Activated CD4-positive, alpha-beta memory T cell treated with anti-CD3 and anti-CD28 coated beads for 36 hours (primary cell): ENCODE data around the gene NR6A1. TPM values are rescaled to one million over a fixed set of nuclear protein-coding genes. Genes with fewer than 3 reads are reported as not detected.

ENCODE experiments used
- CTCF ChIA-PET: fragments of 350-600 bp; sonication (Branson Sonifier 250); formaldehyde crosslinking; loops from one replicate; lab custom pipeline; 2021; ENCODE audit warnings: antibody characterized with exemption, inconsistent platforms; lab: Charles Lee
- POLR2A ChIA-PET: fragments of 350-600 bp; sonication (Branson Sonifier 250); formaldehyde crosslinking; loops from one replicate; lab custom pipeline; 2021; ENCODE audit warnings: antibody characterized with exemption; lab: Charles Lee
- DNase-seq: peaks from one replicate; pipeline ENCODE4 v3.0.0-alpha.2; 2020
- H3K27ac Mint-ChIP-seq: one replicate; pipeline ENCODE4 v1.8.0; 2021; ENCODE audit warnings: mixed read lengths
- H3K27me3 Mint-ChIP-seq: one replicate; pipeline ENCODE4 v1.8.0; 2021; ENCODE audit warnings: mixed read lengths
- H3K36me3 Mint-ChIP-seq: one replicate; pipeline ENCODE4 v1.8.0; 2021; ENCODE audit warnings: mixed read lengths
- H3K4me1 Mint-ChIP-seq: one replicate; pipeline ENCODE4 v1.8.0; 2021; ENCODE audit warnings: low read depth, mixed read lengths
- H3K4me3 Mint-ChIP-seq: one replicate; pipeline ENCODE4 v1.8.0; 2021; ENCODE audit warnings: mild to moderate bottlenecking, mixed read lengths
- H3K9me3 Mint-ChIP-seq: one replicate; pipeline ENCODE4 v1.8.0; 2021; ENCODE audit warnings: mixed read lengths
- intact Hi-C: fragments of 100-400 bp; cut with micrococcal nuclease; formaldehyde crosslinking; loops from one replicate; pipeline ENCODE4 v1.15.1; 2023
- total RNA-seq, 2 experiments: library from RNA; stranded (reverse); gene quantifications; one replicate each; pipeline ENCODE4 v1.2.3, GENCODE V29; 2021

The NR6A1 gene
- total RNA-seq, 2 experiments from 2014 or later = 0.61 to 0.83 TPM

DNA sequence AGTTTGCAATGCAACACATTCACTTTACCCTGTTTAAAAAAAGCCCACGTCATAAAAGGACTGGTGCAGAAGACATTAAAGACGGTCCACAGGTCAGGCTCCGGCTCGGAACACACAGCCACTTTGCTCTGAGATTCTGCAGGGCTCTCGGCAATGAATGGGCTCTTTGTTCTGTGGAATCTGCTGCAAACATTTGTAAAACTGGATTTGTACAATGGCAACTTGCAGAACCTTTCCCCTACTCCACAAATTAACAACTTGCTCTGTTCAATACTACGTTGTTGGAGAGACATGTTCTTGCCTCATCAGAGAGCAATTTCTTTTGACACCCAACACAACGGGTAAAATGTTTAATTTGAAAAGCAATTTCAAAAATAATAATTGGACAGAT is 250.9 kb downstream of the NR6A1 start:
- H3K9me3 Mint-ChIP-seq = no peaks in the 10 kb centered on the region
- no peak overlapping the region for H3K27ac Mint-ChIP-seq
- H3K4me1 Mint-ChIP-seq = no peaks in the 10 kb centered on the region
- POLR2A ChIA-PET = no interaction called here
- intact Hi-C loops = no loop called here
- no peaks in the 10 kb centered on the region for H3K36me3 Mint-ChIP-seq
- no peak for DNase-seq
- peaks cover 13% of the 10 kb centered on the region for H3K27me3 Mint-ChIP-seq
- H3K4me3 Mint-ChIP-seq = no peak overlapping the region
- CTCF ChIA-PET = no interaction called here

GRCh38 chr9:124518116-124518515 is 253.0 kb downstream of the NR6A1 start:
- ChIA-PET POLR2A (no interaction called here), CTCF (interaction anchor here (0.6 kb wide), 1 partner anchor 18 kb away, joined by 3 read pairs; no protein-coding TSS in a partner anchor)
- intact Hi-C loops = no loop called here
- Mint-ChIP-seq H3K4me1 (no peaks in the 10 kb centered on the region), H3K4me3 (no peak overlapping the region), H3K36me3 (no peaks in the 10 kb centered on the region), H3K9me3 (no peaks in the 10 kb centered on the region), H3K27me3 (peaks cover 13% of the 10 kb centered on the region), H3K27ac (no peak overlapping the region)
- no peak for DNase-seq

- Mint-ChIP-seq H3K27ac (no peak overlapping the region), H3K9me3 (no peaks in the 10 kb centered on the region), H3K36me3 (no peaks in the 10 kb centered on the region), H3K4me1 (no peaks in the 10 kb centered on the region), H3K27me3 (peaks cover 13% of the 10 kb centered on the region), H3K4me3 (no peak overlapping the region)
- no peak for DNase-seq
- POLR2A ChIA-PET = no interaction called here
- CTCF ChIA-PET = no interaction called here
- intact Hi-C loops = no loop called here
These were observed 253.5 kb downstream of the NR6A1 start for GRCh38 chr9:124517600-124517999.

DNA sequence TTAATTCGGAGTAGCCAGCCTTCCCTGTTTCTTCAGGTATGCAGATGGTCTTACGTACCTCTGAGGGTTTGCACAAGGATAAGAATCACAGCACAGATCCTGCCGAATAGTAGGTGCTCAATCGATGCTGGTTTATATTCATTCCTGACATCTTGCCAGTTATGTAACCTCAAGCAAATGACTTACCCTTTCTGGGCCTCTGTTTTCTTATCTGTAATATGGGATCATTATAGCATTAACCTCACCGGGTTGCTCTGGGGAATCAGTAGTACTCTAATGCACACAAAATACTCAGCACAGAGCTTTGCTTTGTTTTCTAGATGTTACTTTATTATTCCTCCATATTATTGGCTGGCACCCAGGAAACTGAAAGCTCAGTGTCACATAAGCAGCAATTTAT is 256.2 kb downstream of the NR6A1 start:
- Mint-ChIP-seq H3K4me1 (no peaks in the 10 kb centered on the region), H3K9me3 (no peaks in the 10 kb centered on the region), H3K4me3 (no peak overlapping the region), H3K27ac (no peak overlapping the region), H3K27me3 (peaks cover 10% of the 10 kb centered on the region), H3K36me3 (no peaks in the 10 kb centered on the region)
- no peak for DNase-seq
- ChIA-PET POLR2A (interaction anchor here (0.5 kb wide), 1 partner anchor 61 kb away, joined by 3 read pairs; no protein-coding TSS in a partner anchor), CTCF (interaction anchor here (0.6 kb wide), 1 partner anchor 21 kb away, joined by 3 read pairs; no protein-coding TSS in a partner anchor)
- intact Hi-C loops = no loop called here

DNA sequence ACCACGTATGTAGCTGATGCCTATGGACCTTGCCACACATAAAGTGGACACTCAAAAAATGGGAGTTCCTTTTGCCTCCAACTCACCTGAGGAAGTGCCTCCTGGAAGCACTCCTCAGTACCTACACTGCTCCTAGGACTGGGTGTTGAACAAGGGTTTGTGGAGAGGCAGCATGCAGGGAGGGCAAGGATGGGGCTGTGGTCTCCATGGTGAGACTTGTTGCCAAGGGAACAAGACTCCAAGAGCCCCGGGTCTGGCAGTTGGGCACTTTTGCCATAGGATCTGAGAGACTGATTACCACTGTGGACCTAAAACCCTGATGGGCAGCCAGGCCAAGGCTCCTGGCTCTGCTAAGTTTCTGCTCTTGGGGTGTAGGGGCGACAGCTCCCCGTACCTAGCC is 257.0 kb downstream of the NR6A1 start:
- CTCF ChIA-PET = no interaction called here
- Mint-ChIP-seq H3K27me3 (peaks cover 9% of the 10 kb centered on the region), H3K9me3 (no peaks in the 10 kb centered on the region), H3K4me1 (no peaks in the 10 kb centered on the region), H3K27ac (no peak overlapping the region), H3K4me3 (no peak overlapping the region), H3K36me3 (no peaks in the 10 kb centered on the region)
- POLR2A ChIA-PET = no interaction called here
- DNase-seq = no peak
- intact Hi-C loops = no loop called here

DNA sequence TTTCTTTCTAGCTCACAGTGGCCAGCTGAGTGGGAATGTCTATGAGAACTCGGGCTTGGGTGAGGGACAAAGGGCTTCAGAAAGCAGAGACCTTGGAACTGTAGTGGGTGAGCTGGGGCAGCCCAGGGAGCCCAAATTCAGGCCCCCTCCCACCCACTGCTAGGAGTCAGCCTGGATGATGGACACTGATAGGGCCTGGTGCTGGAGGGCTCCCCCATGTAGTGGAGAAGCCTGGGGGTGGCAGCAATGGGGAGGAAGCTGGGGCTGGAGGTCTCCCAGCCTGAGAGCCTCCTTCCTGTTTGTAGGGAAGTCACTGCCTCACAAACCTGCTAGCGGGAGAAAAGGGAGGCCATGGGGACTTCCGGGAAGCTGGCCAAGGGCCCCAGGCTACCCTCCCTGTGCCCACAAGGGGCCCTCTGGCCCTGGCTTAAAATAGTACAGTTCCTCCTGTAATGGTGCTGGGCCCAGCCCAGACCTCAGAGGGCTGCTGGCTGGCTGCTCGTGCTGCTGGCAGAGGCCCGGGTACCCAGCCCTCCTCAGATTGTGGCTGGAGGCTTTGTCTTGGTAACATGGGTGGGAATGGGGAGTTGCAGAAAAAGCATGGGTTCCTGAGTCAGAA is 257.6 kb downstream of the NR6A1 start:
- intact Hi-C loops = no loop called here
- Mint-ChIP-seq H3K27me3 (peaks cover 9% of the 10 kb centered on the region), H3K9me3 (no peaks in the 10 kb centered on the region), H3K4me3 (no peak overlapping the region), H3K36me3 (no peaks in the 10 kb centered on the region), H3K4me1 (no peaks in the 10 kb centered on the region), H3K27ac (no peak overlapping the region)
- DNase-seq = no peak
- CTCF ChIA-PET = no interaction called here
- POLR2A ChIA-PET = no interaction called here

DNA sequence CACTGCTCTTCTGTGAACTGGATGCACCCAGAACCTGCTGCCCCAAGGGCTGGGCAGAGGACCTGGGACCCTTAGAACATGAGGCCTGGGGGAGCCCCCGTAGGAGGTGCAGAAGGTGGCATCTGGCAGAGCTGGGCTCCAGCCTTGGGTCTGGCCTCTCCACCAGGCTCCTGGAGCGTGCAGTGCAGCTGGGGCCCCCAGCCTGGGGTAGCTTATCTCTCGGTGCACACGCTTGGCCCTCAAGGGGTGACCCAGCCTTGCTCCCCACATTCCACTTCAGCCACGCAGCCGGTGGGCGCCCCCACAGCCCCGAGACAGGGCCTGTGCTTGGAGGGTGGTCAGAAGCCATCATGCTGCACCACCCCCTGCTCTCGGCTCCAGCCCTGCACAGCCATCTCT is 258.3 kb downstream of the NR6A1 start:
- H3K27ac Mint-ChIP-seq = no peak overlapping the region

DNA sequence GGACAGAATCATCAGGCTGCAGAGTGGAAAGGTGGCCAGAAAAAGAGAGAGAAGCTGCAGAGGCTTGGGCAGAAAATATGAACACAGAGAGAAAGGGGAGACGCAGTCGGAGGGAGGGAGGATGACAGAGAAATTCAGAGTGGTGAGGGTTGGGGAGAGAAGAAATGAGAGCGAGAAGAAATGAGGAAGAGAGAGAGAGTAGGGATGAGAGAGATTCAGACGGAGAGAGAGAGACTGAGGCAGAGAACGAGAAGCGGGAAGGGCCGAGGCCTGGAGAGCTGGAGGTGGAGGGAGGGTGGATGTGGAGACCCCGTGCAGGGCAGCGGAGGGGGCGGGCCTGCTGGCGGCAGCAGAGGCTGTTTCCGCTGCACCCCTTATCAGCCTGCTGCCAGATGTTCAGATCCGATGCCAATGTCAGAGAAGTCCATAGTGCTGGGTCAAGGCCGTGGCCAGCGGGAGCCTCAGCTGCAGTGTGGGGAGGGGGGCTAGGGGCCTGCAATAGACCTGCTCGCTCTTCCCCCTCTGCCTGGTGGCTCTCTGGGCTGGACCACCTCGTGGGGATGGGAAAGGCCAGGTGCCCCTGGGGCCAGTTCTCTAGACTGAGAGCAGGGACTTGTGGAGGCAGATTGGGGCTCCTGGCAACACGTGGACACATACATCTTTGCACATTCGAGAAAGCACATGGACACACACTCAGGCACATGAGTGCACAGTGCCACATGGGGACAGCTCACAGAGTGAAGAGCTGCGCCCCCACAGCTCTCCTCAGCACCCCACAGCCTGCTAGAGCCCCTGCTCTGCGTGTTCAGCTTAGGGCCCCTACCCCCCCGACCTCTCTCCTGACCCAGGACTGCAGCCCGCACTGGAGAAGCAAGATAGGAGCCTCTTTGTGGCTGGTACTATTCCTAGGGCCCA is 259.0 kb downstream of the NR6A1 start:
- CTCF ChIA-PET = interaction anchor here (0.9 kb wide), 1 partner anchor 25 kb away, joined by 3 read pairs; no protein-coding TSS in a partner anchor
- intact Hi-C loops = no loop called here

More for the DNA sequence above, 258.3 kb downstream of the NR6A1 start:
- DNase-seq = no peak
- intact Hi-C loops = no loop called here
- Mint-ChIP-seq H3K4me3 (no peak overlapping the region), H3K27me3 (peaks cover 9% of the 10 kb centered on the region), H3K9me3 (no peaks in the 10 kb centered on the region), H3K36me3 (no peaks in the 10 kb centered on the region), H3K4me1 (no peaks in the 10 kb centered on the region)
- ChIA-PET POLR2A (no interaction called here), CTCF (no interaction called here)

GRCh38 chr9:124511426-124511840 is 259.7 kb downstream of the NR6A1 start:
- no peak overlapping the region for H3K4me3 Mint-ChIP-seq
- POLR2A ChIA-PET = no interaction called here
- no peaks in the 10 kb centered on the region for H3K4me1 Mint-ChIP-seq
- H3K27ac Mint-ChIP-seq = no peak overlapping the region
- CTCF ChIA-PET = interaction anchor here (0.9 kb wide), 1 partner anchor 25 kb away, joined by 3 read pairs; no protein-coding TSS in a partner anchor
- intact Hi-C loops = no loop called here
- H3K27me3 Mint-ChIP-seq = peaks cover 5% of the 10 kb centered on the region
- no peaks in the 10 kb centered on the region for H3K36me3 Mint-ChIP-seq
- no peaks in the 10 kb centered on the region for H3K9me3 Mint-ChIP-seq
- DNase-seq = no peak

More for the DNA sequence above, 259.0 kb downstream of the NR6A1 start:
- Mint-ChIP-seq H3K9me3 (no peaks in the 10 kb centered on the region), H3K4me1 (no peaks in the 10 kb centered on the region), H3K4me3 (no peak overlapping the region), H3K27me3 (peaks cover 7% of the 10 kb centered on the region), H3K27ac (no peak overlapping the region), H3K36me3 (no peaks in the 10 kb centered on the region)
- no peak for DNase-seq
- POLR2A ChIA-PET = interaction anchor here (0.6 kb wide), 1 partner anchor 60 kb away, joined by 4 read pairs; no protein-coding TSS in a partner anchor

DNA sequence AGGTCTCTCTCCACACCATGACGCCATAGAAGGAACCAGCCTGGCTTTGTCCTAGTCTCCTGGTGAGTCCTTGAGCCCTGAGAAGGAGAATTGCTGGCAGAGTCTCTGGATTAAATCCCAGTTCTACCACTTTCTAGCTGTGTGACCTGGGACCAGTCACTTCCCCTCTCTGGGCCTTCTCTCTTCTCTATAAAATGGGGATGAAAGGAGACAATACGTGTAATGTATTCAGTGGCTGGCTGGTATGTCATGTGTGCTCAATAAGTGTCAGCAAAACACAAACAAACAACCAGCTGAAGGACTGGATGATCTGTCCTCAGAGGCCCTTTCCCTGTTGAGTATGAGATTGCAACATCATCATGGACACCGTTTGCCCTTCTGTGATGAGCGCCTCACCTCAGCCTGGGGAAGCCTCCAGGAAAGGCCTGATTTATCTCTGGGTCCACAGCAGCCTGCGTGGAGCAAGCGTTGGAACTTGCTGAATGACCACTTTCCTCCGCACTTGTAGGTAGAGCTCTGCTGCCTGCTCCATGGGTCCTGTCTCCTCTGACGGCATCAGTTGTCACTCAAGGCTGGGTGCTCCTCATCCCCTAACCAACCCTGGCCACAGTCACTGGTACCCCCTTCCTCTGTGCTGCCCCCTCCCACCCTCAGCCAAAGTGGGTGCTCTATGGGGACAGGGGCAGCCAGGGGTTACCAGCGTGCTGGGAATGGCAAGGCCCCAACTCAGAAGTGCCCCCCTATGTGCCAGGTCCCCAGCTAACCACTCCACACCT is 260.3 kb downstream of the NR6A1 start:
- DNase-seq = no peak
- Mint-ChIP-seq H3K36me3 (no peaks in the 10 kb centered on the region), H3K9me3 (no peaks in the 10 kb centered on the region), H3K27me3 (peaks cover 8% of the 10 kb centered on the region), H3K27ac (no peak overlapping the region), H3K4me1 (no peaks in the 10 kb centered on the region), H3K4me3 (no peak overlapping the region)
- intact Hi-C loops = no loop called here
- POLR2A ChIA-PET = no interaction called here
- CTCF ChIA-PET = interaction anchor here (0.6 to 0.9 kb wide), 2 partner anchors 26 kb away, joined by 3 to 5 read pairs; no protein-coding TSS in a partner anchor

DNA sequence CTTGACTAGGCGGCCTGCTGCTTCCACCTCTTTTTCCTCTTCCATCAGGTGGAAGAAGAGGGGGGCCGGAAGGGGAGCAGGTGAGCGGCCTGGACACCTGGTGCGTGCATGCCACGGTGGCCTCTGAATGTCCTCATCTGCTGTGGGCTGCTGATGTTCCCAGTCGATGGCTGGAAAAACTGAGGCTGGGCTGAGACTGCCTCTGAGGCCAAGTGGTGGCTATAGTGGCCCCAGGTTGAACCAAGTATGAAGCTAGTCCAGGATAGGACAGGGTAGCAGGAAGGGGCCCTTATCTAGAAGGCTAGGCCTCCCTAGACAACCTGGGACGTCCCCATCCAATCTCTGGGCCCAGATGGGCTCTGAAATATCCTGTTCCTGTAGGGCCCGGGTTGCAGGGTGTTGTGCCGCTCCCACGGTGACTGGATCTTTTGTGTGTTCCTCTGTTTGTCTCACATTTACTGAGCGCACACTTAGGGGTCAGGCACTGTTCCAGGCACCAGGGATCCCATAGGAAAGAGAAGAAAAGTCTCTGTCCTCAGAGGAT is 263.2 kb downstream of the NR6A1 start:
- DNase-seq = no peak
- Mint-ChIP-seq H3K27me3 (peaks cover 21% of the 10 kb centered on the region), H3K27ac (no peak overlapping the region), H3K4me3 (no peak overlapping the region), H3K9me3 (no peaks in the 10 kb centered on the region), H3K36me3 (peaks cover 1% of the 10 kb centered on the region), H3K4me1 (peaks cover 8% of the 10 kb centered on the region)
- CTCF ChIA-PET = no interaction called here
- POLR2A ChIA-PET = no interaction called here
- intact Hi-C loops = no loop called here
